Measurements from ENCODE around the gene AP1S3. TPM values are rescaled to one million over a fixed set of nuclear protein-coding genes. Genes with fewer than 3 reads are reported as not detected.
A peak's percentile ranks its signal among the peaks of the same experiment; 100 is the strongest.

The AP1S3 gene
- total RNA-seq, 1 donor from 2014 or later = 6.4 TPM

- DNase-seq (no peak), ATAC-seq (no peak)
- no peaks in the 10 kb centered on the region for H3K4me1 ChIP-seq
- H3K36me3 ChIP-seq = no peaks in the 10 kb centered on the region
- TF ChIP-seq CTCF (IDR thresholded peaks at IDR 0.05) = no peak
- H3K27ac ChIP-seq = no peak overlapping the region
- H3K27me3 ChIP-seq (ENCODE audit: low read depth) = no peaks in the 10 kb centered on the region
- intact Hi-C loops (cut with DNase I) = no loop called here
- H3K4me3 ChIP-seq = no peak overlapping the region
- H3K9me3 ChIP-seq = no peaks in the 10 kb centered on the region
Measured at GRCh38 chr2:223747392-223748042, 89.9 kb downstream of the AP1S3 start.

- H3K27me3 ChIP-seq (ENCODE audit: low read depth) = no peaks in the 10 kb centered on the region
- DNase-seq = no peak
- H3K36me3 ChIP-seq = no peaks in the 10 kb centered on the region
- intact Hi-C loops (cut with DNase I) = no loop called here
- no peak for ATAC-seq
- no peak overlapping the region for H3K27ac ChIP-seq
- TF ChIP-seq CTCF (IDR thresholded peaks at IDR 0.05) = no peak
- H3K4me3 ChIP-seq = no peak overlapping the region
- no peaks in the 10 kb centered on the region for H3K9me3 ChIP-seq
- no peaks in the 10 kb centered on the region for H3K4me1 ChIP-seq
Measured at GRCh38 chr2:223746611-223747010, 90.8 kb downstream of the AP1S3 start.

- no peak overlapping the region for H3K27ac ChIP-seq
- ATAC-seq = peak; percentile 58 to 67
- H3K4me3 ChIP-seq = no peak overlapping the region
- intact Hi-C loops (cut with DNase I) = no loop called here
- DNase-seq = no peak
- no peaks in the 10 kb centered on the region for H3K27me3 ChIP-seq (ENCODE audit: low read depth)
- H3K4me1 ChIP-seq = no peaks in the 10 kb centered on the region
- TF ChIP-seq CTCF (IDR thresholded peaks at IDR 0.05) = no peak
- H3K36me3 ChIP-seq = no peaks in the 10 kb centered on the region
- H3K9me3 ChIP-seq = no peaks in the 10 kb centered on the region
Measured at GRCh38 chr2:223744580-223744979, 92.8 kb downstream of the AP1S3 start.

- Histone ChIP-seq H3K36me3 (no peaks in the 10 kb centered on the region), H3K4me1 (no peaks in the 10 kb centered on the region), H3K4me3 (no peak overlapping the region), H3K27me3 (ENCODE audit: low read depth) (no peaks in the 10 kb centered on the region), H3K9me3 (no peaks in the 10 kb centered on the region), H3K27ac (no peak overlapping the region)
- TF ChIP-seq CTCF (IDR thresholded peaks at IDR 0.05) = no peak
- intact Hi-C loops (cut with DNase I) = no loop called here
- DNase-seq (no peak), ATAC-seq (no peak)
Measured at GRCh38 chr2:223740679-223741078, 96.7 kb downstream of the AP1S3 start.

- no peaks in the 10 kb centered on the region for H3K27me3 ChIP-seq (ENCODE audit: low read depth)
- no peak for ATAC-seq
- no peaks in the 10 kb centered on the region for H3K36me3 ChIP-seq
- DNase-seq = no peak
- no peaks in the 10 kb centered on the region for H3K4me1 ChIP-seq
- intact Hi-C loops (cut with DNase I) = no loop called here
- H3K27ac ChIP-seq = no peak overlapping the region
- no peak overlapping the region for H3K4me3 ChIP-seq
- no peak for TF ChIP-seq CTCF (IDR thresholded peaks at IDR 0.05)
- H3K9me3 ChIP-seq = no peaks in the 10 kb centered on the region
Measured at GRCh38 chr2:223737207-223737606, 100.2 kb downstream of the AP1S3 start.
